Body of pancreas (tissue), 4 donors: ENCODE results near the gene HACD3.
"Not testable (repeated sequence)": the region's sequence is repeated elsewhere in the genome, so short reads cannot be mapped to it uniquely, and the experiment has no call there.

ENCODE experiments used
- CTCF ChIP-seq, 7 experiments: fragments of 450-650 bp in 4 of 7; fragments of 200-600 bp in 3 of 7; sonication (generic) in 3 of 7; IDR thresholded peaks; one replicate each; pipeline ENCODE4 v1.5.1; 2016 to 2019; ENCODE audit warnings: antibody characterized with exemption in 7 of 7
- POLR2A ChIP-seq, 3 donors: fragments of 450-650 bp; IDR thresholded peaks; one replicate each; pipeline ENCODE4 v1.6.1; 2016; ENCODE audit warnings: antibody characterized with exemption in 3 of 3, mild to moderate bottlenecking in 2 of 3

GRCh38 chr15:65552851-65553250, 22.6 kb downstream of the HACD3 start:
- TF ChIP-seq CTCF, POLR2A (IDR thresholded peaks at IDR 0.05): not testable (repeated sequence)
